Cortex of kidney (tissue), 1 donor: ENCODE measurements around the gene SLC4A7.
"Not testable (repeated sequence)": the region's sequence is repeated elsewhere in the genome, so short reads cannot be mapped to it uniquely, and the experiment has no call there.

Experiments used
- DNase-seq: peaks from one replicate; lab custom pipeline; 2025; lab: John Stamatoyannopoulos, UW

Gene SLC4A7

DNA sequence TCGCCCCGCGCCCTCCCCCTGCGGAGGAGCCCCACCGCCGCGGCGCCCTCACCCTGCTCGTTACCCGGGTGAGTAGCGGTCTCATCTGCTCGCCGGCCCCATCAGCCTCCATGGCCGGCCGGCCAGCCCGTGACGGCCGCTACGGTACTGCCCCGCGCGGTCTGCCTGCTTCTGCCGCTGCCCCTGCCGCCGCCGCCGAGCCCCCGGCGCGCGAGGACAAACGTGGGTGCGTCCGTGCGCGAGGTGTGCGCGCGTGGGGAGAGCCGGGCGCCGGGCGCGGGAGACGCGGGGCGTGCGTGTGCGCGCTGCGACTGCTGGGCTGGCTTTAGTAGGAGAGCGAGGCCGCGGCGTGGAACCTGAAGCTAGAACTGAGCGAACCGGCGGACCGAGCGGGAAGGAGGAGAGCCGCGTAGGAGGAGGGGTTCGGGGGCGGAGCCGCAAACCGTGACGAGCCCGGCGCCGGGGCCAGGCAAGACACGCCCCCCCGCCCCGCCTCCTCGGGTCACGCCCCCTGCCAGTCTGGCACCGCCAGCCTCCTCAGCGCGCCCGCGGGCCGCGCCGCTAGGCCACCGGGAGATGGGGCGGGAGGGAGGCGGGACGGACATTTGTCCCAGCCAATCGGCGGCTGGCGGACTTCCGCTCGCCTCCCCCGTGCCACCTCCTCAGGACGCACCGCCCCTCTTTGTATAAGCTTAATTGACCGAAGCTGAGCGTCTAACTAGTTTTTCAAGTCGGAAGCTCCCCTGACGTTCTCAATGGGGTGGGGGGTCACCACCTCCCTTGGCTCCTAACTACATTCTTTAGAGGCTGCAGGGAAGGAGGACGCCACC is at the start of gene SLC4A7:
Gene SLC4A7, minus strand, starts transcription at position 370 of the 830 bp plus-strand sequence. Its CDS starts 258 bp downstream, at position 112.
- peak; percentile 88 for DNase-seq

DNA sequence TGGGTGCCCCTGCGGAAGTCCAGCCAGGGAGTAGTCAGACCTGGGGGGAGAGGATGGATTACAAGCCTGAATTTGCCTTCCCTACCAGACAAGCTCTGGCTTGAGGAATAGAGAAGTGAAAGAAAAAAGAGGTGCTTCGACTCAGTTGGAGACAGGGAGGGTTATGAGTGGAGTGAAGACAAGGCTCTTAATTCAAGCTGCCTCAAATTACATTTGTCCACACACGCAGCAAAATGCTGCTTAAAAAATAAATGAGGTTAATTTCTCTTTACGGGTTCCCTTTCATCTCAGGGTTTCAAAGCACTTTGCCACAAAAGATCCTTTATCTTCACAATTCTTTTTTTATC is 49.0 kb upstream of the SLC4A7 start:
- no peak for DNase-seq

DNA sequence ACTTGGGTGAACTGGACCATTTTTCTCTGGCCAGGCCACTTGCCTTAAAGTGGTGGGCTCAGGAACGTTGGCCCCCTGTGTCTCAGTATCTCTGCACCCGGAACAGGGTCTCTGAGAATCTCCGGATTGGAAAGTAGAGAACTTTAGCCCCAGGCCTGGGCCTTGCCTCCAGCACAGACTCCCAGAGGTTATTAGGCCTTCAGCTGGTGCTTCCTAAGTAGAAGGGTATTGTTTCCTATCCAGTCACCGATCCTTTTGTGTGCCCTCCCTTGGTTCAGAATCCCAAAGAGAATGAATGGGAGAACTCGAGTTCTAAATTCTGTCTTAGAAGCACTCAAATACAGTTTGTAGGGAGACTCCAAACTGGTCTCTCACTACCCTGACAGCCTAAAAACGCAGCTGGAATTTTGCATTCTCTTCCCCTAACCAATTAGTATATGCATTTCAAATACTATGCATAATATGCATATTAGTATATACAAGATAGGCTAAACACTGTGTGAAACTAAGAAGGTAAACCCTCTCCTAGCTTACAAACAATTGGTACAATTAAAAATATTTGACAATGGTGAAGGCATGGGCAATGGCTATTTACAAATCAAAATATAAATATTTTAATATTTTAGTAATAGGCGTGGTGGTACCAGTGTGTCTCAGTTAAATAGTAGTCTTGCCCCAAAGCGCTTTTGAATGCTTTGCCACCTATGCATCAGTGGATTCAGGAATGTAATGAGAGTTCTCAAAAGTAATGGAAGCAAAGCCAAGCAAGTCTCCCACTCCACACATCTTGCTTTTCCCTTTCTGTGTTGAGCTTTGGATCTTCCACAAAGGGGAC is 48.5 kb upstream of the SLC4A7 start:
- DNase-seq: no peak

DNA sequence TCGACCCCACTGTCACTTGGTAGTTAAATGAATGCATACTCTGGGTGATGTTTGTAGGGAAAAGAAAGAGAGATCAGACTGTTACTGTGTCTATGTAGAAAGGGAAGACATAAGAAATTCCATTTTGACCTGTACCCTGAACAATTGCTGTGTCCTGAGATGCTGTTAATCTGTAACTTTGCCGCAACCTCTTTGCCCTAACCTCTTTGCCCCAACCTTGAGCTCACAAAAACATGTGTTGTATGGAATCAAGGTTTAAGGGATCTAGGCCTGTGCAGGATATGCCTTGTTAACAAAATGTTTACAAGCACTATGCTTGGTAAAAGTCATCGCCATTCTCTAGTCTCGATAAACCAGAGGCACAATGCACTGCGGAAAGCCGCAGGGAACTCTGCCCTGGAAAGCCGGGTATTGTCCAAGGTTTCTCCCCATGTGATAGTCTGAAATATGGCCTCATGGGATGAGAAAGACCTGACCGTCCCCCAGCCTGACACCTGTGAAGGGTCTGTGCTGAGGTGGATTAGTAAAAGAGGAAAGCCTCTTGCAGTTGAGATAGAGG is 47.1 kb upstream of the SLC4A7 start:
- not testable (repeated sequence) for DNase-seq

DNA sequence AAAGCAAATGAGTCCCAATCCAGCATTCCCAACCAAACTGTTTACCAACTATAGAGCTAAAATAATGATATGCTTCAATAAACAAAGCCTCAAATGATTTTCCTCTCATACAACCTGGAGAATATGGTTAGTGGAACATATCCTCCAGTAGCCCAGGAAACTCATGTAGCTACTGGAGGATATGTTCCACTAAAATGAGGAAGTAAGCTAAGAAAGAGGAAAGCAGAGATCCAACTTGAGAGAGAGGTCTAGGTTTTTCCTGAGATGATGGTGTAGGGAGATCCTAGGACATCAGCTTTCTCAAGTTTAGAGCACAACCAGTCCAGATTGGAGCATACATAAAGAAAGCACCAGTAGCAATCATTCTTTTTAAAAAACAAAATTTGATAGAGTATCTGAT is 44.6 kb upstream of the SLC4A7 start:
- no peak for DNase-seq

DNA sequence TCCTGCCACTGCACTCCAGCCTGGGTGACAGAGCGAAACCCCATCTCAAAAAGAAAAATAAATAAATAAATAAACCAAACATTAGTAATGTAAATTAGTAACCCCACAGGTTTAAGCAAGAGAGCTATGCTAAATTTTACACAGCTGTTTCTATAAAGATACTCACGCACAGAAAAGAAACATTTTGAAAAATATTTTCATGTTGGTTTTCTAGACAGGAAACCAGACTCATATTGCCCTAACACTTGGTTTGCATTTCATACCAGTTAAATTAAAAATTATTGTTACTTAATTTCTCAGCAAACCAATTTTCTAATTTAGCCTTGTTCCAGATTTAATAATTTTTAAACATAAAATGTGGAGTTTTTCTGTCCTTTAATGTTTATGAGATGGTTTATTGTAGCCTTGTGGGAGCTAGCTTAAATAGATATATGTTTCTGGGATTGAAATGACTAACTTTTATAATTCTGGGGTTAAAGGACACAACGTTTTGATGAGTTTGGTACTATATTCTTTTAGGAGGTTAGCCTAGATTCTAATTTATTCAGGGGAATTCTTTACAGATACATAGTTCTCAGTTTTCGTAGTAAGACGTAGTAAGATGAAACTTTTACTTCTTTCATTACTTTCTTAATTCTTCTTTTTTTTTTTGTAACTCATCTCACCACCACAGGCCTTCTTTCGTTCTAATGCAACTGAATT is 42.6 kb upstream of the SLC4A7 start:
- no peak for DNase-seq

DNA sequence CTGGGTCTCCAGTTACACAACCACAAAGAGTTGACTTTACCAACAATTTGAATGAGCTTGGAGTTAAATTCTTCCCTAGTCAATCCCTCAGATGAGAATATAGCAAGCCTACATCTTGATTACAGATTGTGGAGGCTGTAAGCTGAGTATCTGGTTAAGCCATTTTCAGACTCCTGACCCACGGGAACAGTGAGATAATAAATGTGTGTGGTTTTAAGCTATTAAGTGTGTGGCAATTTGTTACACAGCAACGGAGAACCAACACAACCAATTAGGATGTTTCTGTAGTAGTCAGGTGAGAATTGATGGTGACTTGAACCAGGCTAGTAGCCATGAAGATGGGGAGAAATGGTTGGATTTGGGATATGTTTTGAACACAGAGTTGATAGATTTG is 37.7 kb upstream of the SLC4A7 start:
- no peak for DNase-seq

DNA sequence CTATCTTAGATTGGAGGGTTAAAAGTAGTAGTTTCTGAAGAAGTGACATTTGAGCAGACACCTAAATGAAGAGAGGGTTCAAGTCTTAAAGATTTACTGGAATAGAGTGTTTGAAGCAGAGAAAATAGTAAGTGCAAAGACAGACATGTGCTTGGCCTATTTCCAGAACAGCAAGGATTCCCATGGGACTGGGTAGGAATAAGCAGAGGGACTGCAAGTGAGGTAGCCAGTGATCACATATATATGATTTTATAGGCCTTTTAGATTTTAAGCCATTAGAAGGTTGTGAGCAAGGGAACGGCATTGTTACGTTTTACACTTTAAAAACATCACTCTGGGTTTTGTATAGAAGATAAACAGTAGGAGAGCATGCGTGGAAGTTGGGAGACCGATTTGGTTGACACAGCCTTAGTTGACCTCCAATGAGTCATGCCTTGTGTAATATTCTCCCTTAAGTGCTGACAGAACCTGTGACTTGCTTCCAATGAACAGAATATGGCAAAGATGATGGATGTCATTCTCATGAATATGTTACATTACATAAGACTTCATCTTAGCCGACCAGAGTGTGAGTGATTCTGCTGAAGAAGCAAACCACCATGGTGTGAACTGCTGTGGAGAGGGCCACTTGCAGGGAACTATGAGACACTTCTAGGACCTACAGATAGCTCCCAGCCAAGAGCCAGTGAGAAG is 37.1 kb upstream of the SLC4A7 start:
- DNase-seq: no peak

DNA sequence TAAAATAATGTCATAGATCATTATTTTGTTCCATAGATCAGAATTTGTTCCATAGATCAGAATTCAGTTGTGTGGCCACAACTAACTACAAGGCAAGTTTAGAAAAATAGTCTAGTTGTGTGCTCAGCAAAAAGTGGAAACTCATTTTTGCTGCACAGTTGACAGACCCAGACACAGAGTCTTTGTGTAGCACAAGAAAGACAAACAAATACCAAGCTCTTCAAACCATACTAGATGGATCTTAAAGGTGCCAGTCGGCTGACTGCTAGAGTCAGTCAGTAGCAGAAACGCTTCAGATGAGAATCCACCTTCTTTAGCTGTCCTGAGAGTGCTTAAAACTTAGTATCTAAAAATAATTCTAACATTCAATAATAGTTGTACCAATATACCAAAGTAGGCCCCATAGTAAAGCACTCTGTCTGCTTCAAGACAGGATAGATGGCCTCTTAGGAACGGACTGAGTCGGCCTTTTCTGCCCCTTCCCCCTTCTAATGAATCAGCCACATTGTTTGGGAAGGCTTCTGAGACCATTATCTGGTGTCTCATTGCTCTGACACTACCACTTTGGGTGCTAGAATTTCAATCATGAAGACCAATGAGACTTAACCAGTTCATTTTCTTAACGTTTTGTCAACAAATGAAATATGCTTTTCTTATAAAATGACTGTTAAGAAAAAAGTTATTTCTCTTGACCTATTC is 27.7 kb upstream of the SLC4A7 start:
- DNase-seq: no peak

DNA sequence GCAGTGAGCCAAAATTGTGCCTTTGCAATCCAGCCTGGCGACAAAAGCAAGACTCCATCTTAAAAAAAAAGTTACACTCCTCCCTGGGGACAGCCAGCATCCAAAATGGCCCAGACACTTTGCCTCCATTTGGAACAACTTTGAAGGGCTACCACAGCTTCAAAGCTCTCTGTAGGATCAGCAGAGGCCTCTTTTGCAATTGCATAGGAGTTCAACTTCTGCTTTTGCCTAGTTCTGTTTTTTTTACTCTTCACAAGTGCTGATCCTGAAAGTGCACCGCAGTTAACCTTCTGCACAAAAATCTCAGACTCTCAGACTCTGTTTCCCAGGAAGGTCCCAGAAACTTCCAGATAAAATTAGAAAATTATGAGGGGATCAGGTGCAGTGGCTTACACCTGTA is 25.2 kb upstream of the SLC4A7 start:
- DNase-seq: no peak

DNA sequence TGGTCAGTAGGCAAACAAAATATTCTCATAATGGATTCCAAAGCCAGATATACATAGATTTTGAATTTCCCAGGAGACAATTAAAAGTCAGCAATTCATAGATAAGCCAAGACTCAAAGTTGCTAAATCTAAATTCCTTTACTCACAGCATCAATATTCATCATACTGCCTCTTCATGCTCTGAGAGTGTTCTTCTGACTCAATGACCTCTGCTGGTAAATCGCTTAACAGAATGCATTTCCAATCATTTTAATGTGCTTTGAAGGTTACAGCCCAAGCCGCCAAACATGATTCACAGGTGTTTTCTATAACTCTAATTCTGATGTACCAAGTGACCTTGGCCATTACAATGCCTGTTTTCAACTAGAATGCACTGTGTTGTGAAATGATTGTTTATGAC is 24.2 kb upstream of the SLC4A7 start:
- DNase-seq: no peak

DNA sequence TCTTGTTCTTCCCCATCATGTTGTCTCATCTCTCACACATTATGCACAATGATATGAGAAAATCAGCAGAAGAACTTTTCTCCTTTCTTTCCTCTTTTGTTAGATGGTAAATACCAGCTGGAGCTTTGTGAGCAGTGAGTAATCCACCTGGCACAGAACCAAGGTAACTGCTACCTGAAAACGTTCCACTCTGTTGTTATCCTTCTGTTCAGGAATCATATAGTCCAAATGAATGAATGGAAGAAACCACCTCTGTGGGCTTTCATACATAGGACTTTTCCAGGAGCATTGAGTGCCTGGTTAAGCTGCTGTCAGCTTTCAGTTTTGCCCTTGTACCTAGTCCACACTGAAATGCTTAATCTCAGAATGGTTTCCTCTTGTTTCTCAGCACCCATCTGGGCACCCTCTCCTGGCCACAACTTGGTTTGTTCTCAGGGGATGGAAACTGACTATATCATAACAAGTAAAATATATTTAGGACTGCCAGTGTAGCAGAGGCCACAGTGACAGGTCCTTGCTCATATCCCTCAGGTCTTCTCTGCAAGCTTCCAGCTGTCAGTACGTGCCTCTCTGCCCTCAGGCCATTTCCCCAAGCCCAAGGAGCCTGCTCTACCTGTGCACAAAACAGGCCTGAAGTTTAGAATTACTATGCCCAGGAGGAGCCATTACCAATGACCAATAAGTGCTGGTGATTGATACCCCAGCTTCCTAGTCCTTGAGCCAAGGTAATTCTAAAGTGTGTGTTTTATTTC is 23.5 kb upstream of the SLC4A7 start:
- DNase-seq: no peak

DNA sequence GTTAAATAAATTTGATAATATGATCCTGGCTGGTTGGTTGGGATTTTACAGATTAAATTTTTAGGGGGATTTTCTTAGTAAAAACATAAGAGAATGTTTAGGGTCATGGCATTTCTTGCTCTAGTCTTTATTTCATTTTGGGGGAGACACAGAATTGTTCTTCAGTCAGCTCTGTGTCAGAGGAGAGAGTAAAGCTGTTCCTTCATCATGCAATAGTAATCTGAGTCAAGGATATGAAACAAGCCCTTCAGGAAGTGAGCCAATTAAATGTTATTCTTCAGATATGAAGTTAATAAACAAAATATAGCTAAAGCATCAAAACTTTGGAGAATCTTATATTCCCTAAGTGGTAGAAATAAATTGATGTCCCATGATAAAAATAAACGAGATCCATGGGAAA is 22.9 kb upstream of the SLC4A7 start:
- DNase-seq: no peak

DNA sequence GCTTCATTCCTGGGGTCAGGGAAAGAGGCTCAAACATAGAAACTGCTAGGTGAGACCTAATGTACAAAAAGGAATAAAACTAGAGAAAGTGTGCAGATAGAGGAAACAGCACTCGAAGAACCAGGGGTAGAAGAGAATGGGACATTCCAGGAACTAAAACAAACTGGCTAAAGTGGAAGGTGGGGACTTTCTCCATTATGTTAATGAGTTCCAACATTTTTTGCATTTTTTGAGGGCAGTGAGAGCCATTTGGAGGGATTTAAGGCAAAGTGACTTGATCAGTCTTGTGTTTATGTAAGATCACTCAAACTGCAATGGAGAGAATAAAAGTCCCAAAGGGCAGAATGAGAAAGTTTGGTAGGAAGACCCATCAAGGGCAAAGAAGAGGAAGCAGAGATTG is 20.6 kb upstream of the SLC4A7 start:
- no peak for DNase-seq

DNA sequence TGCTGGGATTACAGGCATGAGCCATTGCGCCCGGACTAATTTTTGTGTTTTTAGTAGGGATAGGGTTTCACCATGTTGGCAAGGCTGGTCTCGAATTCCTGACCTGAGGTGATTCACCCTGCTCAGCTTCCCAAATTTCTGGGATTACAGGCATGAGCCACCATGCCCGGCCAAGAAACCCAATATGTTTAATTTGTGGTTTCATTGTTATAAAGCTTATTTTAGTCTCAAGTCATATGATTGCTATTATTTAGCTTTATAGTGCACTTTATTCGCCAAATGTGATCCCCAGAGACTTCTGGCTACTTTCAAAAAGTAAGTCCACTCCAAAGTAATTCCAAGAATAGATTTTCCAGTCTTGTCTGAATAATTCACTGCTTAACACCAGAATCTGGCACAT is 19.3 kb upstream of the SLC4A7 start:
- no peak for DNase-seq

DNA sequence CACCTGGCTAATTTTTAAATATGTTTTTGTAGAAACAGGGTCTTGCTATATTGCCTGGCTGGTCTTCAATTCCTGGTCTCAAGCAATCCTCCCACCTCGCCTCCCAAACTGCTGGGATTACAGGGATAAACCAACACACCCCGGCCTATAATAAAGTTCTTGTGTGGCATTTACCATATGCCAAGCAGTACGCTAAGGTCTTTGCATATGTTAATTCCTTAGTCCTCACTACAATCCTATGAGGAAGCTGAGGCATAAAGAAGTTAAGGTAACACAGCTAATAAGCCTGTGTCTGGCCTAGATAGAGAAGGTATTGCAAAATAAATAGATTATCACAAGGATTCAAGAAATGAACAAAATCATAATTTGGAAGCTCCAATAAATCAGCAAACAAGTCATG is 17.6 kb upstream of the SLC4A7 start:
- DNase-seq: no peak

DNA sequence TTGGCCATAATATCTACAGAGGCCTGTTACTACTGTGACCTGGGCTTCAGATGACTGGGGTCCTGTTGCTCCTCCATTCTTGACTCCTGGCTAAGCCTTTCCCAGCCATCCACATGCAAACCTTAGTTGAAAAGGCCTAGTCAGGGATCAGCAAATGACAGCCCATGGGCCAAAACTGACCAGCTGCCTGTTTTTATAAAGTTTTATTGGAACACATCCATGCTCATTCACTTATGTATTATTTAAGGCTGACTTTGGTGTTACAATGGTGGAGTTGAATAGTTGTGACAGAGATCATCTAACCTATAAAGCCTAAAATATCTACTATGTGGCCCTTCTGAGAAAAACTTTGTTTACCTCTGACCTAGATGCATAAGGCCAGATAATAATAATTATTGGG is 16.8 kb upstream of the SLC4A7 start:
- DNase-seq: no peak

DNA sequence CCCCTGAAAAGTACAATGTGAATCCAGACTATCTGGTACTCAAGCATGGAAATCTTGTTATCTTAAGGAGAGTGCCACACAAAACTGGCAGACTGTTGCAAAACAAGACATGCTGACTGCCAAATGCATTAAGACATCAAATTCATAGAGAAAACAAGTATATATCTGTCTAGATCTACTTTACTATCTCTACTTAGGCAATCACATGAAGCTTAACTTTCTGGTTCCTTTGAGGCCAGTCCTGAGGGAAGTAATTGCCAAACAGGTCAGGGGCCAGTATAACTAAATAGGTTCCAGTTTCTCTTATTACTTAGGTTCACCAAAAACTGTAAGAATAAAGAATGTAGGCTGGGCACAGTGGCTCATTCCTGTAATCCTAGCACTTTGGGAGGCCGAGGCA is 15.9 kb upstream of the SLC4A7 start:
- no peak for DNase-seq

DNA sequence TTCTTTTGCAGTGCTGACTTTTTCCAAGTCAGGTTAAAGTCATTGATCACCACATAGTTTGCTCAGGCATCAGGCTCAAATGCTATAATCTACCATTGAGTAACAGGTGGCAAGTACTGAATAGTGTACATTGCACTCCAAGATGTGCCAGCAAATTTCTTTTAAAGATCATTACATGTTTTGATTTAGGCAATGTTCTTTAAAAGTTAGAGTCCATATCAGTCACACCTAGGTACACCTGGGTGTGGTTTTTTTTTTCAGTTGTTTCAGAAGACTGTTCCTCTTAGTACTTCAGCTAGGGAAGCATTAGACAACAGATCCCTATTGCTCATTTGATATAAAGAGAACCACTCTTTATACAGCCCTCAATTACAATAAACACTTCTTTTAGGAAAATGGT is 10.6 kb upstream of the SLC4A7 start:
- DNase-seq: no peak

DNA sequence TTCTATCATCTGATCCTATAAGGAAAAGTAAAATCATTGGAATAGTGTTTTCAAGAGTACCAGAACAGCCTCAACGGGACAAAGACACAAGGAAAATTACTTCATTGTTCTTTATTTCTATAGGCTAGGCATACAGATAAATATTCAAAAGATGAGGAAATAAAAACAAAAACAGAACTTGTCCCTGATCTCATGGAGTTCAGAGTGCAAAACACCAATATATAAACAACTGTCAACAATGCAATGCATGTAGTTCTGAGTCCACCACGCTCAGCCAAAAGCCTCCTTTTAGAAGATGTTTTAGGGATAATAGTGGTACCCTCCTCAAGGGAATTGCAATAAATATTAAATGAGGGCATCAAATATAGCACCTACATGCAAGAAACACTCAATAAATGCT is 4.6 kb upstream of the SLC4A7 start:
- DNase-seq: no peak

DNA sequence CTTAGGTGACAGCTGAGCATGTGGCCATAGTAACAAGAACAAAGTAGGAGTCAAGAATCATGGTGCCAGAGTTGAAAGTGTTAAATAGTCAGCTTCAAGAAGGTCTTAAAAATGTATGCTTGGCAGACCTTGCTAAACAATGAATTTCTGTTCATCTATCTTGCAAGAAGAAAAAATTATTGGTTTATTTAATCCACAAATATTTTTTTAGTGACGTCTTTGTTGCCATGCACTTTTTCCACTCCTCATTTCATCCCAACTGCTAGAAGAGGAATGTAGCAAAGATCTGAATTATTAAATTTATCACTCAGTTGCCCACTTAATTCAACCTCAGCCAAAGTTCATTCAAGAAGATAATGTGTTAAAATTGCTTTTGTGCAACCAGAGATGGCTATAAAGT is 3.2 kb upstream of the SLC4A7 start:
- DNase-seq: no peak
